NCI-H526 (cell line): ENCODE data around the gene RNLS.

ENCODE experiments used
- DNase-seq, 2 experiments: peaks; one replicate each; lab custom pipeline; 2025; lab: John Stamatoyannopoulos, UW

The RNLS gene

GRCh38 chr10:88553116-88553752, 29.9 kb downstream of the RNLS start:
- peak; percentile 20 to 63 for DNase-seq

GRCh38 chr10:88551246-88551645, 31.9 kb downstream of the RNLS start:
- no peak for DNase-seq

GRCh38 chr10:88546497-88546896, 36.6 kb downstream of the RNLS start:
- no peak for DNase-seq

- no peak for DNase-seq
Measured at GRCh38 chr10:88545359-88545758, 37.8 kb downstream of the RNLS start.

- no peak for DNase-seq
Measured at GRCh38 chr10:88544140-88544870, 38.8 kb downstream of the RNLS start.

GRCh38 chr10:88542522-88542921, 40.6 kb downstream of the RNLS start:
- no peak for DNase-seq

GRCh38 chr10:88541116-88541626, 41.9 kb downstream of the RNLS start:
- DNase-seq = no peak

GRCh38 chr10:88540351-88540750, 42.8 kb downstream of the RNLS start:
- DNase-seq = no peak

- DNase-seq = no peak
Measured at GRCh38 chr10:88538048-88538447, 45.1 kb downstream of the RNLS start.

- DNase-seq = no peak
Measured at GRCh38 chr10:88537322-88537721, 45.8 kb downstream of the RNLS start.

- DNase-seq = no peak
Measured at GRCh38 chr10:88536437-88536836, 46.7 kb downstream of the RNLS start.

GRCh38 chr10:88534072-88534665, 48.9 kb downstream of the RNLS start:
- no peak for DNase-seq

GRCh38 chr10:88531392-88532052, 51.6 kb downstream of the RNLS start:
- no peak for DNase-seq

GRCh38 chr10:88530629-88531391, 52.3 kb downstream of the RNLS start:
- DNase-seq = no peak

- DNase-seq = no peak
Measured at GRCh38 chr10:88530093-88530492, 53.0 kb downstream of the RNLS start.

- no peak for DNase-seq
Measured at GRCh38 chr10:88528806-88529570, 54.1 kb downstream of the RNLS start.

- DNase-seq = no peak
Measured at GRCh38 chr10:88528201-88528600, 54.9 kb downstream of the RNLS start.

GRCh38 chr10:88527245-88527644, 55.9 kb downstream of the RNLS start:
- no peak for DNase-seq

- no peak for DNase-seq
Measured at GRCh38 chr10:88526501-88527105, 56.5 kb downstream of the RNLS start.

- no peak for DNase-seq
Measured at GRCh38 chr10:88525371-88526069, 57.6 kb downstream of the RNLS start.
